Mucosa of stomach (tissue), 1 donor: ENCODE data around the gene CCNY.
"Not testable (repeated sequence)": the region's sequence is repeated elsewhere in the genome, so short reads cannot be mapped to it uniquely, and the experiment has no call there.

Experiments used
- H3K27me3 ChIP-seq: one replicate; pipeline ENCODE4 v1.7.0; 2013; ENCODE audit warnings: mild to moderate bottlenecking, low read length; ENCODE audit not compliant: control insufficient read depth, insufficient read depth
- H3K36me3 ChIP-seq: one replicate; pipeline ENCODE4 v1.7.0; 2013; ENCODE audit warnings: low read length; ENCODE audit not compliant: control insufficient read depth, insufficient read depth
- H3K4me1 ChIP-seq: one replicate; pipeline ENCODE4 v1.7.0; 2013; ENCODE audit warnings: mild to moderate bottlenecking, low read length; ENCODE audit not compliant: control insufficient read depth, insufficient read depth
- H3K4me3 ChIP-seq: one replicate; pipeline ENCODE4 v1.7.0; 2013; ENCODE audit warnings: low read length
- H3K9ac ChIP-seq: one replicate; pipeline ENCODE4 v1.7.0; 2013; ENCODE audit warnings: mild to moderate bottlenecking, low read length, moderate library complexity
- H3K9me3 ChIP-seq: one replicate; pipeline ENCODE4 v1.7.0; 2013; ENCODE audit warnings: mild to moderate bottlenecking, low read length, moderate library complexity; ENCODE audit not compliant: control insufficient read depth
- donor health status: Pancreatic carcinoma.

CCNY gene

GRCh38 chr10:35349389-35349915 lies 13.1 kb downstream of the CCNY start:
- Histone ChIP-seq H3K9ac (no peak overlapping the region), H3K4me3 (no peak overlapping the region), H3K4me1 (peaks cover 12% of the 10 kb centered on the region), H3K27me3 (no peaks in the 10 kb centered on the region), H3K36me3 (no peaks in the 10 kb centered on the region), H3K9me3 (no peaks in the 10 kb centered on the region)

- Histone ChIP-seq H3K36me3 (no peaks in the 10 kb centered on the region), H3K4me1 (peaks cover 15% of the 10 kb centered on the region), H3K9ac (no peak overlapping the region), H3K4me3 (no peak overlapping the region), H3K27me3 (no peaks in the 10 kb centered on the region), H3K9me3 (no peaks in the 10 kb centered on the region)
Observed at GRCh38 chr10:35351021-35351420, 14.7 kb downstream of the CCNY start.

GRCh38 chr10:35352097-35352496 lies 15.8 kb downstream of the CCNY start:
- H3K4me1 ChIP-seq: peaks cover 23% of the 10 kb centered on the region

GRCh38 chr10:35352512-35352911 lies 16.2 kb downstream of the CCNY start:
- no peaks in the 10 kb centered on the region for H3K36me3 ChIP-seq
- no peaks in the 10 kb centered on the region for H3K27me3 ChIP-seq
- H3K4me3 ChIP-seq: no peak overlapping the region
- peaks cover 23% of the 10 kb centered on the region for H3K4me1 ChIP-seq
- H3K9me3 ChIP-seq: no peaks in the 10 kb centered on the region
- no peak overlapping the region for H3K9ac ChIP-seq

More at GRCh38 chr10:35352097-35352496, 15.8 kb downstream of the CCNY start:
- Histone ChIP-seq H3K9me3 (no peaks in the 10 kb centered on the region), H3K9ac (no peak overlapping the region), H3K27me3 (no peaks in the 10 kb centered on the region), H3K4me3 (no peak overlapping the region), H3K36me3 (no peaks in the 10 kb centered on the region)

GRCh38 chr10:35353395-35353794 lies 17.1 kb downstream of the CCNY start:
- no peaks in the 10 kb centered on the region for H3K27me3 ChIP-seq
- no peaks in the 10 kb centered on the region for H3K36me3 ChIP-seq
- no peaks in the 10 kb centered on the region for H3K9me3 ChIP-seq
- no peak overlapping the region for H3K9ac ChIP-seq
- H3K4me3 ChIP-seq: no peak overlapping the region
- peaks cover 23% of the 10 kb centered on the region for H3K4me1 ChIP-seq

GRCh38 chr10:35353805-35354204 lies 17.5 kb downstream of the CCNY start:
- H3K4me1 ChIP-seq: peaks cover 23% of the 10 kb centered on the region
- no peak overlapping the region for H3K4me3 ChIP-seq
- no peaks in the 10 kb centered on the region for H3K27me3 ChIP-seq
- H3K36me3 ChIP-seq: no peaks in the 10 kb centered on the region
- H3K9ac ChIP-seq: no peak overlapping the region
- H3K9me3 ChIP-seq: no peaks in the 10 kb centered on the region

GRCh38 chr10:35354257-35354656 lies 17.9 kb downstream of the CCNY start:
- not testable (repeated sequence) for H3K4me3 ChIP-seq, H3K9me3 ChIP-seq, H3K27me3 ChIP-seq, H3K9ac ChIP-seq, H3K36me3 ChIP-seq
- H3K4me1 ChIP-seq: peaks cover 23% of the 10 kb centered on the region

- peaks cover 21% of the 10 kb centered on the region for H3K4me1 ChIP-seq
- no peaks in the 10 kb centered on the region for H3K27me3 ChIP-seq
- H3K4me3 ChIP-seq: no peak overlapping the region
- no peaks in the 10 kb centered on the region for H3K36me3 ChIP-seq
- H3K9me3 ChIP-seq: no peaks in the 10 kb centered on the region
- H3K9ac ChIP-seq: no peak overlapping the region
Observed at GRCh38 chr10:35355971-35356724, 19.8 kb downstream of the CCNY start.

GRCh38 chr10:35356725-35357092 lies 20.4 kb downstream of the CCNY start:
- Histone ChIP-seq H3K27me3 (no peaks in the 10 kb centered on the region), H3K36me3 (no peaks in the 10 kb centered on the region), H3K4me1 (peaks cover 20% of the 10 kb centered on the region), H3K9me3 (no peaks in the 10 kb centered on the region), H3K4me3 (no peak overlapping the region), H3K9ac (no peak overlapping the region)

- Histone ChIP-seq H3K4me3 (no peak overlapping the region), H3K4me1 (peaks cover 20% of the 10 kb centered on the region), H3K36me3 (no peaks in the 10 kb centered on the region), H3K9ac (no peak overlapping the region), H3K9me3 (no peaks in the 10 kb centered on the region), H3K27me3 (no peaks in the 10 kb centered on the region)
Observed at GRCh38 chr10:35359056-35359455, 22.7 kb downstream of the CCNY start.

GRCh38 chr10:35359873-35360272 lies 23.6 kb downstream of the CCNY start:
- no peak overlapping the region for H3K4me3 ChIP-seq
- no peak overlapping the region for H3K9ac ChIP-seq
- H3K9me3 ChIP-seq: no peaks in the 10 kb centered on the region
- peaks cover 22% of the 10 kb centered on the region for H3K4me1 ChIP-seq
- no peaks in the 10 kb centered on the region for H3K27me3 ChIP-seq
- no peaks in the 10 kb centered on the region for H3K36me3 ChIP-seq

GRCh38 chr10:35362701-35363350 lies 26.5 kb downstream of the CCNY start:
- no peaks in the 10 kb centered on the region for H3K9me3 ChIP-seq
- no peaks in the 10 kb centered on the region for H3K27me3 ChIP-seq
- no peak overlapping the region for H3K9ac ChIP-seq
- H3K4me1 ChIP-seq: peaks cover 29% of the 10 kb centered on the region
- no peaks in the 10 kb centered on the region for H3K36me3 ChIP-seq
- no peak overlapping the region for H3K4me3 ChIP-seq
